Activated T-helper 9 cell treated with anti-CD3 and anti-CD28 coated beads, Interleukin-2, amount 50 U/mL, for 16 hours (primary cell): ENCODE measurements around the gene FLNA.
"Not testable (repeated sequence)": the region's sequence is repeated elsewhere in the genome, so short reads cannot be mapped to it uniquely, and the experiment has no call there.

Source experiments
- DNase-seq: peaks from one replicate; pipeline ENCODE4 v3.0.0-alpha.2; 2020; ENCODE audit warnings: low read depth

FLNA gene

DNA sequence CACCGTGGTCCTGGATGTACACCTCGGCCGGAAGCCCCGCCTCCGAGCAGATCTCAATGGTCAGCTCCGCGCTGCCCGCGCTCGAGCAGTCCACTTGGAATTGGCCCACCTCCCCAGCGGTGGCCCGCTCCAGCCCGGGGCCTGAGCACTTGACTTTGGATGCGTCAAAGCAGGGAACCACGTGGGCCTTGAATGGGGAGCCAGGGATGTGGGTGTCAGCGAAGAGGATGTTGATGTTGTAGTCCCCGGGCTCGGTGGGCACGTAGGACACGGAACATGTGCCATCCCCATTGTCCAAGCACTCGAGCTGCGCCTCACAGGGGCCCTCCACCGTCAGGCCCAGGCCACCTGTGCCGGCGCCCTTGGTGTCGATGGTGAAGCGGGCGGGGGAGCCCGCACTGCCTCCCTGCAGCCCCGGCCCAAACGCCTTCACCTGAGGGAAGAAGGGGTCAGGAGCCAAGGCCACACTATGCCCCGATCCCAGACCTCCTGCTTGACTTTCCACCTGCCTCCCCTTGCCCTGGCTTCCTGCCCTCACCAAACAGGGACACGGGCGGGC is 14.2 kb downstream of the FLNA start:
- no peak for DNase-seq

DNA sequence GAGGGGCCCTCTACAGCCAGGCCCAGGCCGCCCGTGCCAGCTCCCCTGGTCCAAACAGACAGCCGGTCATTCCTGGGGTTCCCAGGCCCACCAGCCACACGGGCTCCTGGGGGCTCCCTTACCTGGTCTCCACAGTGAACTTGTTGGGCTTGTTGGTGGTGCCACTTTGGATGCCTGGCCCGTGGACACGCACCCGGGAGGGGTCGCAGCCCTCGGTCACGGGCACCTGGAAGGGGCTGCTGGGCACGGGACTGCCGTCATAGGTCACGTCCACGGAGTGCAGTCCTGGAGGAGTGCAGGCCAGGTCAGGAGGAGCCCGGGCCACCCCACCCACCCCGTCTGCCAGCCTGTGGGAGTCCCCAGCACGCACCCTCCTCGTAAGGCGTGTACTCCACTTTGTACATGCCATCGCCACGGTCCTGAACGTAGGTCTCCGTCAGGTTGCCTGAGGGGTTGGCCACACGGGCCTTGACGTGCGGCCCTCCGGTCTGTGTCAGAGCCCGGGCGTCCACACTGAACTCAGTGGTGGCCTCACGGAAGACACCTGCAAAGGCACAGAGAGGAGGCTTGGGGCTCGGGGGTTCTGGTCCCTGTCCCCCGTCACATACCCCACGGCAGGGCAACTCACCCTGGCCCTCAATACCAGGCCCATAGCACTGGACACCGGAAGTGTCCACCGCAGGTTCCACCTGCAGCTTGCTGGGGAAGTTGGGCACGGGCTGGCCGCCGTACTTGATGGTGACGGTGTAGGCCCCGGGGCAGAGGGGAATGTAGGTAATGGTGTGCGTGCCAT is 14.9 kb downstream of the FLNA start:
- no peak for DNase-seq

DNA sequence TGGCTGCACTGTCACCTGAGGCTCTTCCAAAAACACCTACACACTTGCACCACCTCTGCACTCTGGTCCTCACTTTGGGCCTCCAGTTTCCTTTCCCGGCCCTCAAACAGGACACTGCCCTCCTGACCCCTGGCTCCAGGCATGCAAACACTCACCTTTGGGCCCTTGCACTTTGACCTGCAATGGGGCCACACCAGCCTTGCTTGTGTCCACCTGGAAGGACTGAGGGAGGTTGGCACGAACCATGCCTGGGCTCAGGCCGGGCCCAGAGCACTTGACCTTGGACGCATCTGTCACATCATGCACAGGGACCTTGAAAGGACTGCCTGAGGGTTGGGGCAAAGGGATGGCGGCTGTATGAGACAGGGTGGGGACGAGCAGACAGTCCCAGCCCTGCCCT is 15.6 kb downstream of the FLNA start:
- no peak for DNase-seq

DNA sequence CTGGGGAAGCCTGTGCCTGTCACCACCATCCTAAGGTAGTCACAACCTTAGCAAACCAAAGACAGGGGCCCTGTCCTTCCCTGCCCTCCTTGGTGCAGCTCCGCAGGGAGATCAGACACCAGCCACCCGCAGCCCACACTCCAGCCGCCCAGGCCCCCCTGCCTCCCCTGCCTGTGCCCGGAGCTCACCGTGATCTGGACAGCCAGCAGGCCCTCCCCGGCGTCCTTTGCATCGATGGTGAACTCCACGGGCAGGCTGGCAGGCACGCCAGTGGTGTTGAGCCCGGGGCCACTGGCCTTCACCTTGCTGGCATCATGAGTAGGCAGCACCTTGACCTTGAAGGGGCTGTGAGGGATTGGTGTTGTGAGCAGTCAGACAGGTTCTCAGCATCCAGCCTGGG is 16.4 kb downstream of the FLNA start:
- no peak for DNase-seq

DNA sequence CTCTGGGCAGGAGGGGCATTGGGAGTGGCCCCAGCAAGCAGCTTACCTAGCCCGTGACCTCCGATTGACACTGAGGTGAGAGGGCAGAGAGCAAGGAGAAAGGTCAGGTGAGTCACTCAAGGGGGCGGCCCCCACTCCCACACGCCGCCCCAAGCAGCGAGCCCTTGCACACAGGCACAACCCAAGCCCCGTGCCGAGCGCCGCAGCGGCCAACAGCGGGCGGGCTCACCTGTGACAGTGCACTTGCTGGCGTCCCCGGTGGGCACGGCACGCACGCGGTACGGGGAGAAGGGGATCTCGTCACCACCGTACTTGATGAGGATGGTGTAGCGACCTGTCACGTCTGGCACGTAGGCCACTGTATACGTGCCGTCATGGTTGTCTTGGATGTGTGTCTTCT is 17.2 kb downstream of the FLNA start:
- no peak for DNase-seq

DNA sequence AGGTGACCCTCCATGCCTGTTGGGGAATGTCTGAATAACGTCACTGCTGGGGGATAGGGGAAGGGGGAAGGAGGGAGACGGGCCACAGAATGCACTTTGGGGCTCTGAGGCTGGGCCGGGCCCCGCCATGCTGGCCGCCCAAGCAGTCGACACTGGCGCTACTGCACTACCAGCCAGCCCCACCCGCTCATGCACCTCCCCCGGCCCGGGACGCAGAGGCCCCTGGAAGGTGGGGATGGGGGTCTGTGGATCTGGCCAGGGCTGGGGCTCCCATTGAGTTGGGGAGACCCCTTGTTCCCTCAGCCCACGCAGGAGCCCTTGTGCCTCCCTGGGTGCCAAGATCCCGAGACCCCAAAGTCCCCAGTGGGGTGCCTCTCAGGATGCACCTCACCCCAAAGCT is 17.8 kb downstream of the FLNA start:
- no peak for DNase-seq

DNA sequence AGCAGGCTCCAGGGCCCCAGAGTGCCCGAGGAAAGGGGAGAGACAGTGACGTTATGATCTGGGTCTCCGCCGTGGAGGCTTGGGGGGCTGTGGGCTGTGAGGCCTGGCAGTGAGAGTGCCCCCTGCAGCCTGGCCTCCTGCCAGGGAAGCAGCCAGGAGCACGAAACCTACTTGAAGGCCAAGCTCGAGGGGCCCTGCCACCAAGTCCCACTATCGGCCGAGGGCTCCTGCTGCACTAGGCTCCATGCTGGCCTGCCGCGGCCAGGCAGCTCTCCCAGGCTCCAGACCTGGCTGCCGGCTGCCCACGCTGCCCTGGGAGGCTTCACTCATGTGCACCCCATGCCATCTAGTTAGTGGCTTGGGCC is 18.7 kb downstream of the FLNA start:
- no peak for DNase-seq

DNA sequence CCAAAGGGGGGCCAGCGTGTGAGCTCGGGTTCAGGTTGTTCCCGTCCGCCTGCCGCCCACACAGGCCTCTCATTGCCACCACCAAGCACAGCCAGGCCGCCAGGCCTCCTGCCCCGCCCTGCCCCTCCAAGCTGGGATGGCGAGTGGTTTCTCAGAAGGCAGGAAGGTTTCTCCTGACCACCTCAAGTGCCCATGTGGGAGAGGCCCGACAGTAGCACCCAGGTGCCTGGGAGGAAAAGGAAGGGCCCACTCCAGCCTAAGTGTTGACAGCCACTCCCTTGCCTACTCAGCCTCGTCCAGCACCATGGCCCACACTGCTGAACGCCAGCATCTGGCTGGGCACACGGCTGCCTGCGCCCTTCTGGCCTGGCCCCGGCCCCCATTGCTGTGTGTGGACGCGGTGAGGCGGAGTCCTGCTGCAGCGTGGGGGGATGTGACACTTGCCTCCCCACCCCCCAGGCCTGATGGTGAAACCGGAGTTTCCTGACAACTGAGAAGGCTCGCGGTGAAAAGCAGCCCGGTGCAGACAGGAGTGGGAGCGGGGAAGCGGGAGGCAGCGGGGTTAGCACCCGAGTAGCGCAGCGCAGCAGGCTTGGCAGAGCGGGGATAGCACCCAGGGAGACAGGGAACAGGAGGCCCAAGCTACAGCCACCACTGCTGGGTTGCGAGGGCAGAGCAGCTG is 19.2 kb downstream of the FLNA start:
- DNase-seq: no peak

DNA sequence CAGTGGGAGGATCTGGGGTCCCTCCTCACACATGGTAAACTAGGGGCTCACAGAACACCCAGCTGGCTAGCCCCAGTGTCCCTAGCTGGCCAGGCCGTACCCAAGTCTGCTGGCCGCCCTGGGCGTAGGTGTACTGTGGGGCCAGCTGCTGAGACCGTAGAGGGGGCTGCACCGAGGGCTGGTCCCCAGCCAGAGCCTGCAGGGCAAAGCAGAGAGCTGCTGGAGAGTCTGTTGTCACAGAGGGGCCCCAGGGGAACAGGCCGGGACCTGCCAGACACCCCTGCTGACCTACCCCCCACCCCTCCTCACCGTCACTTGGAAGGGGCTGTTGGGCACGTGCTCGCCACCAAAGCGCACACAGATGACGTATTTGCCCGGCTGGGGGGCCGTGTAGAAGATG is 19.9 kb downstream of the FLNA start:
- DNase-seq: no peak

DNA sequence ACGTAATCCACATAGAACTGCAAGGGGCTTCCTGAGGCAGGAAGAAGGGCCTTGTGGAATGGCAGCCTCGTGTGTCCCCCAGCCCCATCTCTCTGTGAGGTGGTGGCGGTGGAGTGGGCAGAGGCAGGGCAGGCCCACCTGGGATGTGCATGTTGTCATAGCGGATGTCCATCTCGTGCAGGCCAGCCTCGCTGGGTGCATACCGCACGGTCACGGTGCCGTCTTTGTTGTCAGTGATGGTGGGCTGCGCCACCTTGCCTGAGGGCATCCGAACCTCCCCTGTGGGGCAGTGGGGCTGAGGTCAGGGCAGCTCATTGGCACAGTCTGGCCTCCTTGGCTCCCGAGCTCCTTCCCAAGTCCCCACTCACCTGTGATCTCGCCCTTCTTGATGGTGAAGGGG is 20.4 kb downstream of the FLNA start:
- DNase-seq: no peak

DNA sequence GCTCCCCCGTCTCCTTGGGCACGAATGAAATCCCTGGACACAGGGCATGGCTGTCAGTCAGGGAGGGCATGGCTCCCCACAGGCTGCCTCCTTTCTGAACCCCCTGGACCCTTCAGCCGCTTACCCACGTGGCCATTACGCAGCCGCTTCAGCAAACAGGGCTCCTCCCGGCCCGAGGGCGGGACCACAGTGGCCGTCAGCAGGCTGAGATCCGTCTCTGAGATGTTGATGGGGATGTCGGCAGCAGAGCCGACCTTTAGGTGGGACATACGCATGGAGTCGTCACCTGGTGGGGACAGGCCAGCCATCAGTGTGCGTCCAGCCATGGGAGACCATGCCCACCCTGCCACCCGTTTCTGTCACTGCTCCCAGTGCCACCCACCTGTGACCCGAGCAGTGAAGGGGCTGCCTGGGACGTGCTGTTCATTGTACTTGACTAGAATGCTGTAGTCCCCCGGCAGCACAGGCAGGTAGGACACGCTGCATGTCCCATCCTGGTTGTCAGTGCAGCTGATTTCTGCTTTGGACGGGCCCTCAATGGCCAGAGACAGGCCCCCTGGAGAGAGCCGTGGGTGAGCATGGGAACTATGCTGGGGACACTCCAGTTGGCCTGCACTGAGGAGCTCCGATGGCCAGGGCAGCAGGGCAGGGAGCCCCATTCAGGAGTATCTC is 21.1 kb downstream of the FLNA start:
- no peak for DNase-seq

DNA sequence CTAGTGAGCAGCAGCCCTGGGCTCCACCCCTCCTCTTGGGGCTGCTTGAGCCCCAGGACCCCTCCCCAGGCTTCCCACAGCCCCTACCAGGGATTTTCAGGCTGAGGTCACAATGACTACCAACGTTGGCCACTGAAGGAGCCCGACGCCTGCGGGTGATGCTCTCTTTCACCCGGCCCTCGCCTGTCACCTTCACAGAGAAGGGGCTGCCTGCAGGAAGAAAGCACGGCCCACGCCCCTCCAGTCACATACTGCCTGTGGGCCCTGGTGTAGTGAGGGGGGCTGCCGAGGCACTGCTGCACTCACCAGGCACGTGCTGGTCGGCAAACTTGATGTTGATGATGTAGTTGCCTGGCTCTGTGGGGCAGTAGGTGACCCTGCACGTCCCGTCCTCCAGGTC is 22.0 kb downstream of the FLNA start:
- DNase-seq: no peak

DNA sequence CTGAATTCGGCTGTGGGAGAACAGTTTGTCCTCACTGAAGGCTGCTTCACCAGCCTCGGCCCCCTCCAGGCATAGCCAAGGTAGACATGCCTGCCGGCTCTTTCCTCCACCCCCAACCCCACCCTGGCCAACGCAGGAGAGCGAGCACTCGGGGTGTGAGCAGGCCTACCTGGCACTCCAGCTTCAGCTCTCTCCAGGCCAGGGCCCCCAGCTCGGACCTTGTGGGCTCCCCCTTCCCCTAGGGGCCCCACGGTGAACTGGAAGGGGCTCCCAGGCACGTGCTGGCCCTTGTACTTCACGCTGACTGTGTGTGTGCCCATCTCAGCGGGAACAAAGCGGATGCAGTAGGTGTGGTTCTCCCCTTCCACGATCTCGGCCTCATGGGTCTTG is 22.4 kb downstream of the FLNA start:
- DNase-seq: no peak

DNA sequence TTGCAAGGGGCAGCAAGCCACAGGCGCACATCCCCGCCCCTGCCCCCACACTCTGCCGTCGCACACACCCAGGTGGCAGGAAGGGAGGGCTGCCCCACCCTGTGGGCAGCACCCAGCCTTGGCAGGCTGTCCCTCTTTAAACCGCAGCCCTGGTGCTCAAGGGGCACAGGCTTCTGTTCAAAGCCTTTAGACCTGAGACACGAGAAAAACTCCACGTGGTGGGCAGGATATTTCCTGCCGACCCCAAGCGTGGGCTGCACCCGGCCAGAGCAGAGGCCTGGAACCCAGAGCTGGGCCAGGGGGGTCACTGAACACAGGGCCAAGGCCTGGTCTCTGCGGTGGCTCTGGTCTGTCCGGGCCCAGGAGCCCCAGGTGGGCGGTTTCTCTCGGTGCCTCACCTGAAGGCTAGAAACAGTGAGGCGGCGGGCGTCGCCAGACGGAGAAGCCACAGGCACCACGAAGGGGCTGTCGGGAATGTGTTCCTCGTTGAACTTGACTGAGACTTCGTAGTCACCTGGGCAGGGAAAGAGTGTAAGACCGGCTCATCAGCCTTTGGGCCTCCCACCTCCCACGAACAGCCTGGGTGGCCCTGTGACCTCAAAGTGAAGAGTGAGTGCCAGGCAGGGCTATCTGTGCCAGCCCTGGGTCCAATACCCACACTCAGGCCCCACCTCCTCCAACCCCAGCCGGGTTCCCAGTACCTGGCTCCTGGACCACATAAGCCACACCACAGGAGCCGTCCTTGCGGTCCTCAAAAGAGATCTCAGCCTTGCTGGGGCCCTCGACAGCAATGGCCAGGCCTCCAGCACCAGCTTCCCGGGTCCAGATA is 23.0 kb downstream of the FLNA start:
- no peak for DNase-seq

DNA sequence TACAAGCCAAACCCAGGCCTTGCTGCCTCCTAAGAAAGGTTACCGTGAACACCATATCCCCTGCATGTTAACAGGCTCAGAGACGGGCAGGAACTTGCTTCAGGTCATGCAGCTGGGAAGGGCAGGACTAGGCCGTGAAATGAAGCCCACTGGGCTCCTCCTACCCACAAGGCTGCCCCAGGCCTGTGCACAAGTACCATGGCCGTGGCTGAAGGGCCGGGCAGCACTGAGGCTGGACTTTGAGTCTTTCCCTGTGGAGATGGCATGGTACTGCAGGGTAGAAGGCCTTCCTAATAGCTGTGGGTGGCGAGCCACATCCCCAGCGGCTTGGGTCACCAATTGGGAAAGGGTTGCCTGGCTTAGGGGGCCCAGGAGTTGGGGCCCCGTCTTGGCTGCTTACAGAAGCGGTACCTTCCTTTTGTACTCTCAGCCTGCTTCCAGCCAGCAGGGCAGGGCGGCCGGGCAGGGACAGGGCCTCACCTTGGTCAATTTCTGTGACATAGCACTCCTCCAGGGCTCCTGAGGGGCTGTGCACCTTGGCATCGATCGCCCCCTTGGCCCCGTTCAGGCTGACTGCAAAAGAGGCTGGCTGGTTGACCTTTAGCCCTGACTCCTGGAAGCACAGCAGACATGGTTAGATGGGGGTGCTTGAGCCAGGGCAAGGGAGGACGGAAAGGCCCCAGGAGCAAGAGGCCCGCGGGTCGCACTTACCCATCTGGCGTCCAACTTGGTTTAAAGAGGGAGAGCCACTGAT is 23.8 kb downstream of the FLNA start:
- no peak for DNase-seq

DNA sequence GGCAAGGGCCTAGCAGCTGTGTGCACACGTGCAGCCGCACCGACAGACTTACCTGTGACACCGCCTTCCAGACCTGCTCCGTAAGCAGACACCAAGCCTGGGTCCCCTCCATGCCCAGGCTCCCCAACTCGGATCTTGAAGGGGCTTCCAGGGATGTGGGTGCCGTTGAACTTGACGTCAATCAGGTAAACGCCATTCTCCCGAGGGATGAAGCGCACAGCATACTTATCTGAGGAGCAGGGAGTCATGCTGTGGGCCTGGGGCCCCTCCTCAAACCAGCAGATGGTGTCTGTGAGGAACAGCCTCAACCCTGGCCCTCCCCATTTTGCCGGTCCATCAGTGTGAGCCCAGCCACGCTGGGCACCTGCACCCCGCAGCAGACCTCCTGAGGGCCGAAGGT is 24.5 kb downstream of the FLNA start:
- DNase-seq: no peak

DNA sequence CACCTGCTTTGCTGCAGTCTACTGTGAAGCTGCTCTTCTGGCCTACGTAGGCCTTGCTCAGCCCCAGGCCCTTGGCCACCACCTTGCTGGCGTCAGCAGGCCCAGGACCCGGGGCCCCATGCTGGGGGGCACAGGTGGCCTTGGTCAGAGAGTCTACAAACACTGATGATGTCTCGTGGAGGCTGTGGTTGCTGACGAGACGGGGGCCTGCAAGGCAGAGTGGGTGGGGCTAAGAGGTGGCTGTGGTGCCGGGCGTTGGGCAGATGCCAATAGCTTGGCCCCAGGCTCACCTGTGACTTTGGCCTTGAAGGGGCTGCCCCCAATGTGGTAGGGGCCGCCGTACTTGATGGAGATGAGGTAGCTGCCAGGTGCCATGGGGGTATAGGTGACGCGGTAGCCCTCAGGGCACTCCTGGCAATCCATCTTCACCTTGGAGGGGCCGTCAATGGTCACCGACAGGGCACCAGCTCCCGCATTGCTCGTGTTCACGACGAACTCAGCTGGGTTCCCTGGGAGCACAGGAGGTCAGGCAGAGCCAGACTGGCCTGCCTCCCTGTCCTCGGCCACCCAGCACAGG is 25.0 kb downstream of the FLNA start:
- DNase-seq: no peak

DNA sequence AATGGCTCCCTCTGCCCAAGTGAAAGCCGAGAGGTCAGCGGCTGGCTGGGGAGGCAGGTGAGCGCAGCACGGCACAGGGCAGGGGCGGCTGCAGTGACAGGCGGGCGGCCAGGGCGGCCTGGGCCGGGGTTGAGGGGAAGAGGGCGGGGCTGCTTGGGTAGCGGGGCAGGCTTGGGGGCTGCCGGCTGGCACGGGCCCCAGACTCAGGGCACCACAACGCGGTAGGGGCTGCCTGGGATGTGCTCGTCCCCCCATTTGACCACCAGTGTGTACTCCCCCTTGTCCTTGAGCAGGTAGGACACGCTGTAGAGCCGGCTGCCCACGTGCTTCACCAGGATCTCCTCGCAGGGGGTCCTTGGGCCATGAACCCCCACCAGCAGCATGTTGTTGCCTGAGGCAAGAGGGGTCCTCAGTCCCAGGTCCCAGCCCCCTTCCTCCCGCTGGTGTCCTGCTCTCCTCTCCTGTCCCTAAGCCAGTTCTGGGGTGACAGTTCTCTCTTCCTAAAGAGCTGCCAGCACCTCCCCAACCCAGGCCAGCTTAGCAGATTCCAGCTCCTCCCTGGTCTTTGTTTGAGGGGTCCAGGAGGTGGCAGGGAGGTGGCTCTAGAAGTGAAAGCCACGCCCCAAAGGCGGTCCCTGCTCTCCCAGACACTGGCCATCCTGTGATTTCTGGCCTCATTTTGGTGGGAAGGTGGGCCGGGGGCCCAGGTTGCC is 25.6 kb downstream of the FLNA start:
- DNase-seq: no peak

DNA sequence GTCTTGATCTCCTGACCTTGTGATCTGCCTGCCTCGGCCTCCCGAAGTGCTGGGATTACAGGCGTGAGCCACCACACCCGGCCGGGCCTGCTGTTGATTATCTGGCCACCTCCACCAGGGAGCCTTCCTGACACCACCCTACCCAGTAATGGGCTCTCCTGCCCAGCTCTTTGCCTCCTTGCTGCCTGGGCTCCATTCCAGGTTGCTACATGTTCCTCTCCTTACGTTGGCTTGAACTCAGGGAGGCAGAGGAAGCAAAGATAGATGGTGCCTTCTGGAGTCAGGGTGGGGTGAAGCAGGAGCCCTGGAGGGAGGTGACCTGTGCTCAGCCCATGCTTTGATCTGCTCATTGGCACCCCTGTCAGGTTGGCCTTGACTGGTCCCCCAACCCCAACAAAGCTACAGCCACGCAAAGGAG is 26.3 kb downstream of the FLNA start:
- DNase-seq: no peak

DNA sequence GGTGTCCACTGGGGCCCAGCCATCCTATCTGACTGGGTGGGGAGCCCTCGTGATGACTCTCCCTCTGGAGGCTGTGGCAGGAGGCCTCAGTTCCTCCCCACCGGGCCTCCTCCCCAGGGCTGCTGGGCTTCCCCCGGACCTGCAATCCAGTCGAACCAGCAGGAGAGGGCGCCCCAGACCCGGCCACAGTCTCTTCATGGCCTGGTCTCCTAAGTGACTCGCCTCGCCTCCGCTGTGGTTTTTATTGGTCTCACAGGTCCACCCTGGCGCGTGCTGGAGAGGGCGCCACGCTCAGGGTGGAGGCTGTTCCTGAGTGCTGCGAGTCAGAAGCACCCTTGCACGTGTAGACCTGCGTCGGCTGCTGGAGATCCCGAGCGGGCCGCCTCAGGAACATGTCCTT is 30.8 kb downstream of the FLNA start:
- DNase-seq: not testable (repeated sequence)
